NCI-H2107 treated with DMSO at 0.1 percent for 48 hours (cell line): ENCODE results near the gene SHC4.
A peak's percentile ranks its signal among the peaks of the same experiment; 100 is the strongest.
"Not testable (repeated sequence)": the region's sequence is repeated elsewhere in the genome, so short reads cannot be mapped to it uniquely, and the experiment has no call there.

Source experiments
- DNase-seq: peaks from one replicate; lab custom pipeline; 2025; ENCODE audit not compliant: unreplicated experiment; lab: John Stamatoyannopoulos, UW

Gene SHC4

GRCh38 chr15:48963524-48964113 lies at the start of gene SHC4:
TSS of gene SHC4 (minus strand) at chr15:48963919. CDS start at chr15:48963015, 904 bp downstream.
- DNase-seq, result peak; percentile 74

DNA sequence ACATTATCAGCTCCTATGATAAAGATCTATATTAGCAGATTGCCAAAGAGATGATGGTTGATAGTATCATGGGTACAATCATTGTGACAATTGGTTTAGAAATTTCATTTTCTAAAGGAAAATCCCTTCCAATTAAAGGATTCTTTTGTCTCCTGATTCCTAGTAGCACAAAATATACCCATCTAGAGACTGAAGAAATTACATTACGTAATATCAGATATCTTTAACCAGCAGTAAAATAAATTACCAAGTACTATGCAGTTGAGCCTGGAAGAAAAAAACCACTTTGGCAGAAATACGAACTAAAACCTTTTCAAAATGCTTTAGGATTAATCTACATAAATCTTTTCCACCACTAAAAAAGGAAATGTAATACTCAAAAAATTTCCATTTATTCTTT lies 35.6 kb upstream of the SHC4 start:
- no peak for DNase-seq

DNA sequence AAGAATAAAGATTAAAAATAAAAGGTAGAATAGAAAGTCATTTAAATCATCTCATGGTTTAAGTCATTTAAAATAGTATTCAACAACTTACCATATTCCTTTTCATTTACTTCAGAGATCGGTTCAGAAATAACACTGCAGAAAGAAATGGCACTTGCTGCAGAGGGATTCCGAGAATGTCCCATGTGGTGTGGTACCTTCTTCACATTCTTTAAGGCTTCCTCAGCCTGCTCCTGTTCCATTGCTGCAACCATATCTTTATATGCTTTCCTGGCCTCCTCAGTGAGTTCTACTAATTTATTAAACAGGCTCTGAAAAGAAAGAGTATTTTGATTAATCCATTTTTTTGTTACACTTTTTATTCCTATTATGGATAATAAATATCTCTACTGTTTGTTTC lies 32.6 kb upstream of the SHC4 start:
- DNase-seq, result no peak

GRCh38 chr15:48993380-48993779 lies 29.7 kb upstream of the SHC4 start:
- DNase-seq, result no peak

DNA sequence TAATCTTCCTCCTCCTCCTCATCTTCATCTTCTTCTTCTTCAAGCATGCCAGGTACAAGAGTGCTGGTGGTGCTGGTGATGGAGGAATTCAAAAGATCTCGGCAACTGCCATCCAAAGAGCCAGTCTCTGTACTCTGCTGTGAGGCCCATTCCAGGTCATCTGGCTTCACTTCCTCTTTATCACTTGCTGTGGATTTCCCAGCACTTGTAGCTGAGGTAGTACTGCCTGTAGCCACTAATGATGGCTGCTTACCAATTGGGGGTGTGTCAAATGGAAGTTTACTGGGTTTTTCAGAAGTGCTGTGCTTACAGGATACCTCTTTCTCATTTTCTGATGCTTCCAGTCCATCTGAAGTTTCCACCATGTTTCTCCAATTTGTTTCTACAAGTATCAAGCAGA lies 28.8 kb upstream of the SHC4 start:
- no peak for DNase-seq

DNA sequence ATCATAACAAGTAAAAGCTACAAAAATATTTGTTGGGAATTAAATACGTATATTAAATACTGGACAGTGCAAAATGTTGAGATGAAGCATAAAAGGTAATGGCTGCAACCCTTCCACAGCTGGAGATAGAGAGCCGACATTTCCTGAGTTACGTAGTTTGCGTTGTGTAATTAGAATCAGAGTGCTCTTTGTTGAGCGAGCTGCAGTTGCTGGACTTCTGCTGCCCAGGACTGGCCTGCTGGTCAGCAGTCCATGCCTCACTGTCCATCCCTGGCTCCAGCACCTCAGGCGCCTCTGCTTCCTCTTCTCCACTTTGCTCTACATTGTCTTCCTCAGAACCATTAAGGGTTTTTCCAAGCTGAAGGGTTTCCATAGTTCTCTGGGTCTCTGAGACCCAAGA lies 28.4 kb upstream of the SHC4 start:
- no peak for DNase-seq

- no peak for DNase-seq
These were observed 25.5 kb upstream of the SHC4 start for GRCh38 chr15:48989170-48989569.

DNA sequence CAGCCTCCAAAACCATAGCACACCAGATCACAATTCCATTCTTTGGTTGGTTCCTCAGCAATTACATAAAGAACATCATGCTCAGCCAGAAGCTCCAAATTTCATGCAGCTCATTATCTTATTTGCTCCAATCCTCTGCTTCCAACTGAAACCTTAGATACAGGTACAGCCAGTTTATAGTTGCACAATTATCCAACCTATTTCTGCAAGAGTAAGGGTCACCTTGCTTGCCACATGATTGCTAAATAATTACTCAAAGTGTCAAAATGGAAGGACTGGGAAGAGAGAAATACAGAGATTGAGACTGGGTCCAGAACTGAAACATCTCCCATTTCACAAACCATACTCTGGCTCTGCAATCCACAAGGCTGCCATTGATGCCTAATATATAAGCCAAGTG lies 23.4 kb upstream of the SHC4 start:
- no peak for DNase-seq

GRCh38 chr15:48986240-48986639 lies 22.5 kb upstream of the SHC4 start:
- DNase-seq, result no peak

- no peak for DNase-seq
These were observed 21.8 kb upstream of the SHC4 start for GRCh38 chr15:48985516-48985915.

DNA sequence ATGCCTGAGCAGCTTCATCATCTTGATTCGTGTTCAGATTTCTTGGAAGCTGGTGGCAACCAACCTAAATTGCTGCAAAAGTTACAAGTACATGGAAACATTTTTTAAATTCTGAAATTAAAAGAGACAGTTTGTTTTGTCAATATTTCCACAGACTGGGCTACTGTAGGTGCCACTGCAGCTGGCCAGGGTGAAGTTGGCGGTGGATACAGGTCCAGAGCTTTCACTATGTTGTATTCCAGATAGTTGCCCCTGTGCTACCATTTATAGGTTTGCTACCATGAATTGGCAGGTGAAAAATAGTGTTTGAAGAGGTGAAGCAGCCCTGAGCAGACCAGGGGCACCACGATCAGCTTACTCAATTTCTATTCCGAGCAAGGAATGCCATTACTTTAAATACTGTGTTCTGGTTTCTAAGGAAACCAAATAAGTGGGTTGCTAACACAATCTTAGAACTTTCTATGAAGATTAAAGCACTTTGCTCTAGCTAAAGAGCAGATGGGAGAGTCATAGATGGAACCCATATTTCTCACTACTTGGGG lies 21.2 kb upstream of the SHC4 start:
- no peak for DNase-seq

- no peak for DNase-seq
These were observed 20.4 kb upstream of the SHC4 start for GRCh38 chr15:48984021-48984710.

- no peak for DNase-seq
These were observed 19.6 kb upstream of the SHC4 start for GRCh38 chr15:48983300-48983699.

DNA sequence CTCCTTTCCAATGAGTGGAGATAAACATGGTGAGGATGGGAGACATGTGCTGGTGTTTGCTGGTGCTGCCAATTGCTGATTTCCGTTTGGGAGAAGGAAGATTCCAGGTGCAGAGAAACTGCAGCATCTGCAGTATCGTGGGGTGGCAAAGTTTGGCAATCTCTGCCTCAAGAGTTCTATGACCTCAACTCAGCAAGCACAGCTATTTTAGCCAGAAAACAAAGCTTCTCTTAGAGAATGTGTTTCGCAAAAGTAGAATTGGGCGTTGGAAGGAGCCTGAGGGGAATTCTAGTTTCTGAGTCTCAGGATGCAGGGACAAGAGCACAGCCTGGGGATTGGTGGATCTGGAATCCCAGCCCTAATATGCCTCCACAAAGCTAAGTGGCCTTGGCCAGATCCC lies 18.2 kb upstream of the SHC4 start:
- no peak for DNase-seq

DNA sequence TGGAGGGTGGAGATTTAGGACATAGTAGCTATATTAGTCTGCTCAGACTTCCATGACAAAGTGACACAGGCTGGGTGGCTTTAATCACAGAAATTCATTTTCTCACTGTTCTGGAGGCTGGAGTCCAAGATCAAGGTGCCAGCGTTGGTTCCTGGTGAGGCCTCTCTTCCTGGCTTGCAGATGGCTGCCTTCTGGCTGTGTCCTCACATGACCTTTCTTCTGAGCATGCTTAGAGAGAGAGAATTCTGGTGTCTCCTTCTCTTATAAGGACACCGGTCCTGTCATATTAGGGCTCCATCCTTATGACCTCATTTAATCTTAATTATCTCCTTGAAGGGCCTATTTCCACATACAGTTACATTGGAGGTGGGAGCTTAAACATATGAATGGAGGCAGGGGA lies 14.9 kb upstream of the SHC4 start:
- DNase-seq, result no peak

GRCh38 chr15:48976444-48977088 lies 12.8 kb upstream of the SHC4 start:
- DNase-seq, result no peak

- peak; percentile 2 for DNase-seq
These were observed 12.0 kb upstream of the SHC4 start for GRCh38 chr15:48975472-48976419.

DNA sequence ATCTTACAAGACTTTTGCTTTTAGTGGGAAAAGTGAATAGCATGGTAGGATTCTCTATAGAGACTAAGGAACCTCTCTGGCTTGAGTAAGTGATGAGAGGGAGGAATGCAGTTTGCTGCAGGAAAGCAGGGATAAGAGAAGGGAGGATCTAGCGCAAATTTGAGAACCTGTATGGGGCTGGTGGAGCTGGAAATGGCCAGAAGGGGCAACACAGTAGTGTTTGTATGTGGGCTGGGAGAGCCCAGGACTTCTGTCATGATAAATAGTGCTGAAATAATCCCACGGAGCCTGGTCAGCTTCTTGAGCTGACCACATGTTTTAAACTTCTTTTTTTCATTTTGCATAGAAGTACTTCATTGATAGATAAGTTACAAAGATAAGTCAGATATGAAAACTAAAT lies 11.2 kb upstream of the SHC4 start:
- no peak for DNase-seq

GRCh38 chr15:48972750-48973503 lies 9.2 kb upstream of the SHC4 start:
- no peak for DNase-seq

DNA sequence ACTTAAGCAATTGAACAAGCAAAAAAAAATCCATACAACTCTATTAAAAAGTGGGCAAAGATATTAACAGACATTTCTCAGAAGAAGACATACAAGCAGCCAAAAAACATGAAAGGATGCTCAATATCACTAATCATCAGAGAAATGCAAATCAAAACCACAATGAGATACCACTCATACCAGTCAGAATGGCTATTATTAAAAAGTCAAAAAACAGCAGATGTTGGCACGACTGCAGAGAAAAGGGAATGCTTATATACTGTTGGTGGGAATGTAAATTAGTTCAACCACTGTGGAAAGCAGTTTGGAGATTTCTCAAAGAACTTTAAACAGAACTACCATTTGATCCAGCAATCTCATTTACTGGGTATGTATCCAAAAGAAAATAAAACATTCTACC lies 7.2 kb upstream of the SHC4 start:
- not testable (repeated sequence) for DNase-seq
